TTC549 (cell line): ENCODE data around the gene COMMD4.
"Not testable (repeated sequence)": the region's sequence is repeated elsewhere in the genome, so short reads cannot be mapped to it uniquely, and the experiment has no call there.

ENCODE experiments used
- FAIRE-seq: peaks from 2 replicates; lab custom pipeline; 2012; peaks lifted over from hg19 to GRCh38; lab: Jason Lieb, UNC

COMMD4 gene

GRCh38 chr15:75335705-75336355 is at the start of gene COMMD4:
Gene COMMD4 (plus strand): TSS chr15:75336063. CDS start chr15:75336090, 27 bp downstream.
- no peak for FAIRE-seq

DNA sequence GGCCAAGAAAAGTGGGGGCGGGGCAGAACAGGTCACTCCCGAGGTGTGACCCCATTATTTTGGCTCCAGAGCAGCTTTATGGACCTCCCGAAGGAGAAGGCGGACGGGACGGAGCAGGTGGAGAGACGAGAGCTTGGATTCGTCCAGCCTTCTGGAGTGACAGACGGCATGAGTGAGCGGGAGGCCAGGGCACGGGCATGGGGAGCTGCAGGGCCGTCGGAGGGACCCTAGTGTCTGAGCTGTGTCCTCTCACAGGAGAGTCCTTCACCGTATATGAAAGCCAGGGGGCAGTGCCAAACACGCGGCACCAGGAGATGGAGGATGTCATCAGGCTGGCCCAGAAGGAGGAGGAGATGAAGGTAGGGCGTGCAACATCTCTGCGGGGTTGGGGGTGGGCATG is 42.2 kb upstream of the COMMD4 start:
- FAIRE-seq = not testable (repeated sequence)

DNA sequence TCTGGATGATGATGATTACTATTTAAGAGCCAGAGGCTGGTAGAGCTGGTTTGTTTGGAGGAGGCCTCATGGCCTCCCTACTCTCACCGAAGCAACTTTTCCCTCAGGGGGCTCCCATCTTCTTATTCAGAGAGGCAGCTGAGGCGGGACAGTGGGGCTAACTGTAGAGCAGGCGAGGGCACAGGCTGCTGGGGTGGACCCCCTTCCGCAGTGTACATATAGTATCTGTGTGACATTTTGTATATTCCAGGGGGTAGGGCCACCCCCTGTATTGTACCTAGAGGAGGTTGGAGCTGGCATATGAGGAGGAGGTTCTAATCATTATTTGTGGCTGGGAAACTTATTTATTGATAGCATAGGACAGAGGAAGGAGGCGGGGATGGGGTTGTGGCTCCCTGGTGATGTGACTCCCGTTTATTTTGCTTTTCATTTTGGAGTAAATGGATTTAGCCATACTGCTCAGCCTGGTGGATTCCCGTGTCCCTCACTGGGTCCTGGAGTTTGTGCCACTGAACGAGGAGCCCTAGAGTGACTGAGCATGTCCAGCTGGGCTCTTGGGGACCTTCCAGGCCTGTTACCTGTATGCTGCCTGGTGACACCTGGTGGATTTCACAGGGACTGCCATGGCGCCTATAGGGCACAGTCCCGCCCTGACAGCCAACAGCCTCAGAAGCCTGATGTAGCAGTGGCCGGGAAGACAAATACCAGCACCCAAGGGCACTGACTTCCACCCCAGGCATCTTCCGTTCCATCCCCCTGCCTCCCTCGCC is 37.1 kb upstream of the COMMD4 start:
- not testable (repeated sequence) for FAIRE-seq

GRCh38 chr15:75299311-75299688 is 36.6 kb upstream of the COMMD4 start:
- not testable (repeated sequence) for FAIRE-seq

GRCh38 chr15:75300026-75300425 is 35.8 kb upstream of the COMMD4 start:
- FAIRE-seq = not testable (repeated sequence)

DNA sequence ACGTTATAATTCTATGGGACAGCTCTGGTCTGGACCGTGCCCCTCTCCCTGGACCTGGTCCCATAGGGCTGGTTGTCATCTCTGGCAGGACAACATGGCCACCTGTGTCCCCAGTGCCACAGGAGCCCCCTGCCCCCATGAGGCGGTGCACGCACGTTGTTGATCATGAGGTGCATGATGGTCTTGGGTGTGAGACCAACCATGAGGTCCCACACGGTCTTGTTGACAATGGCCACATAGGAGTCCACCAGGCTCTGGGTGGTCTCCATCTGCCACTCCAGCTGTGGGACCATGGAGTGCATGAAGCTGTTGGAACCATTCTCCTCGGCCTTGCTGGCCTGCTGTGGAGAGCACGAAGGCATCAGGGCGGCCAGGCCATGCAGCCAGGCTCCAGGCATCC is 33.5 kb upstream of the COMMD4 start:
- FAIRE-seq = no peak

GRCh38 chr15:75302753-75303152 is 33.1 kb upstream of the COMMD4 start:
- not testable (repeated sequence) for FAIRE-seq

- FAIRE-seq = no peak
Measured at GRCh38 chr15:75306188-75306587, 29.7 kb upstream of the COMMD4 start.

GRCh38 chr15:75307778-75308390 is 28.0 kb upstream of the COMMD4 start:
- FAIRE-seq = no peak

GRCh38 chr15:75309711-75310110 is 26.2 kb upstream of the COMMD4 start:
- no peak for FAIRE-seq

- FAIRE-seq = not testable (repeated sequence)
Measured at GRCh38 chr15:75312548-75312947, 23.3 kb upstream of the COMMD4 start.

DNA sequence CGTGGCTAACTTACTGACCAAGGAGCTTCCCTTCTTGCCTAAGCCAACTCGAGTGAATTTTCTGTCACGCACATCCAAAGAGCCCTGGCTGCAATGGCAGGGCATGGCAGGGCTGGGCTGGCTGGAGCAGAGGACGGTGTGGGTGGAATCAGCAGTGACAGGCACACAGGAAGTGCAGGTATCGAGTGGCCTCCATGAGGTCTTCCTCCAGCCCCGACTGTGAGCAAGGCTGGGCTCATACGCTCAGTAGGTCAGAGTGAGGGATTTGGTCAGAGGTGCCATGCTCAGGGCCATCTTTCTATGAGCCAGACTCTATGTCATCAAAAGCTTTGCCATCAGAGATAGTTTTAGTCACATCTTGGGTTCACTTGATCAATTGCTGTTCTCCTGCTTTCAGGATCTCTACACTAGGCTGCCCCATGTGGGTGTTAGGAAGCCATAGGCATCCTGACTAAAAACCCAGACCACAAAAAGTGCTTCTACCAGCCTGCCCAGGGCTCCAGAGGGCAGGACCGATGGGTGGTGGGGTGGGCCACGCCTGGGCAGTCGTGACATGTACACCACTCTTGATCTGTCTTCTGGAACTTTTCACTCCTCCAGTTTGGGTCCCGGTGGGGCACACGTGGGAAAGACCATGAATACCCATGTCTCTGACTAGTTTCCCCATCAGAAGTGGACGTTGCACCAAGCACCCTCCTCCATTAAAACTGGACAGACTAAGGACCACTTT is 22.6 kb upstream of the COMMD4 start:
- no peak for FAIRE-seq

DNA sequence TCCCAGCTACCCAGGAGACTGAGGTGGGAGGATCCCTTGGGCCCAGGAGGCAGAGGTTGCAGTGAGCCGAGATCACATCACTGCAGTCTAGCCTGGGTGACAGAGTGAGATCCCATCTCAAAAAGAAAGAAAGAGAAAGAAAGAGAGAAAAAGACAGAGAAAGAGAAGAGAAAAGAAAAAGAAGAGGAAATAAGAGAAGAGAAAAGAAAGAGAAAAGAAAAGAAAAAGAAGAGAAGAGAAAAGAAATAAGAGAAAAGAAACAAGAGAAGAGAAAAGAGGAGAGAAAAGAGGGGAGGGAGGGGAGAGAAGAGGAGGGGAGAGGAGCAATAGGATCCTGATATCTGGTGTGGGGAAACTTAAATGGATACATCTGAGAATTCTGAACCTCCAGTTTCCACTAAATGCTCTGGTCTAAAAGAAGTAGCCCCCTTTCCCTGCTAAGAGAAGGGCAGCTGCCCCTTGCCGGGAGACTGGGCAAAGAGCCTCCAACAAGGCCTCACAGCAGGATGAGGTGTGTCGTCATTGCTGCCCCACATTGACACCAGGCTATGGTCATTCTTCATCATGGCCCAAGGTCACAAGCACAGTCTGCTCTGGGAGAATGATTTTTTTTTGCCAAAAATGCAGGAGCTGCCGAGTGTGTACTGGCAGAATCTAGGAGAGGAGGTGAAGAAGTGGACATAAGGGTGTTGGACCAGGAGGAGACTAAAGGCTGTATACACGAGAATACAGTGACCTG is 21.1 kb upstream of the COMMD4 start:
- no peak for FAIRE-seq

- not testable (repeated sequence) for FAIRE-seq
Measured at GRCh38 chr15:75319231-75319897, 16.5 kb upstream of the COMMD4 start.

DNA sequence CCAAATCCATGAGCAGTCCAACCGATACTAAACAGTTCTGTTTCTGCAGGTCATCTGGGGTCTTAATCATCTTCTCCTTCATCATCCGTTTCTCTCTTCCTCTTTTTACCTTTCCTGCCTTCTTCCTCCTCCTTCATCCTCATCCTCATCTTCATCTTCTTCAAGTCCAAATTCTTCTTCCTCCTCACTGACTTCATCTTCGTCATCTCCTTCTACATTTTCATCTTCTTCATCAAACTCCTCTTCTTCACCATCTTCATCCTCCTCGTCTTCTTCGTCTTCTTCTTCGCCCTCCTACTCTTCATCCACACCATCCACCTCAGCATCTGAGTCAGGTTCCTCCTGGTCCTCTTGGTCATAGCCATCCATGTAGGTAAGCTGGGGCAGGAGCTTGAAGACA is 14.2 kb upstream of the COMMD4 start:
- FAIRE-seq = no peak

GRCh38 chr15:75325922-75326321 is 9.9 kb upstream of the COMMD4 start:
- no peak for FAIRE-seq

DNA sequence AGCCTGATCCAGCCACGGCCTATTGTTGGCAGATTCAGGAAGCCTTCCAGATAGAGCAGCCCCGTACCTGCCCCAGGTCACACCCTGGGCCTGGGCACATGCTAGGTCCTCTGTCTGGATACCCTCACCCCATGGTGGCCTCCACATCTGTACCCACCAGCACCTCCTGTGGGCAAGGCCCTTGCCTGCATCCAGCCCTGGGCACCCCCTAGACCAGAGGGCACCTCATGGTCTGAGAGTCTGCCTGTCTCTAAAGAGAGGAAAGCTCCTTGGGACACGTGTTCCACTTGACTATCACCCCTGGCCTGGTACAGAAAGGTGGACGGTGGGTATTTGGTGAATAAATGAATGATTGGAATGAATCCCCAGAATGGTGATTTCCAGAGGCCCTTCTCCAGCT is 8.9 kb upstream of the COMMD4 start:
- no peak for FAIRE-seq

DNA sequence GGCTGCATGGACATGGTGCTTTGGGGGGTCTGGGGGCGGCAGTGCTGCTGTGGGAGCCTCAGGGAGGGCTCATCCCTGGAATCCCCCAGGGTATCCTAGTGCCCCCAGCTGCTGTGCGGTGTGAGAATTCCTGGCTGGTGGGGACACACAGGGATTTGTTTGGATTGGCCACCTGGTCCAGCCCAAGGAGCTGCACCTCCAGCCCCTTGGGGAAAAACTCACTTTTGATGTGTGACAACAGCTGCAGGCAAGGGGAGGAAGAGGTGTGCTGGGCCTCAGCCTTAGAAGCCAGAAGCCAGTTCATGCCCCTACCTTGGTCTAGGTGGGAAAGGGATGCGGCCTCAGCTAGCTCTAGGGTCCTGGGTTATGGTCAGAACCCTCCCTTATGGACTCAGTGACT is 8.4 kb upstream of the COMMD4 start:
- FAIRE-seq = no peak

DNA sequence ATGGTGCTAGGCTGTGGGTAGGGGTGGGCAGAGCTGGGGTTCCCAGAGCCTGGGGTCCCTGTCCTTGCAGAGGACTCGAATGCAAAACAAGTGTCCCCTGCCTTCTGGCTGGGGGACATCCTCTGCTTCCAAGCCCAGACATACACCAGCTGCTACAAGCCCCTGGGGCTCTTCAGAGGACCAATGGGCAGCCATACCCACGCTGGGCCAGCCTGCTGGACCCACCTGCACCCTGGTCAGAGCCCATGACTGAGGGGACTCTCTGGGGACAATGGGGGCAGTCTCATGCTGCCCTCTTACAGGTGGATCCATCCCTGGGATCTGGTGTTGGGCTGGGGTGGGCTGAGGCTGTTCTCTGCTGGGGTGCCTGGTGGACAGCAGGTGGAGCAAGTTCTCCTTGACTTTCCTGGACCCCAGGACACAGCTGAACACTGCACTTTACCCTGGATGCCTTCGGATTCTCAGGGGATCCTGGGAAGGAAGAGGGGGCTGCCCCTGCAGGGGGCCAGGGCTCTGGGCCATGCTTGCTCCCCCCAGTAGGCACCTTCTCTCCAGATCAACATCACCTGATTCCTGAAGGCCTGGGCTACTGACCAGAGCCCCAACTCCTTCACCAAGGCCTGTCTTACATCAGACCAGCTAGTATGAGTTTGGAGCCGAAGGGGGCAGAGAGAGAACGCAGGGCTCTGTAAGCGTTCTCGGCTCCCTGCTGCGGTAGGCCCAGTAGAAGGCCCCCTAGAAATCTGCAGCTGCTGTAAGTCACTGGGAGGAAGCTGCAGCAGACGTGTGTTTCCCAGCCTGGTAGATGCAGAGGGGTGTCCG is 7.2 kb upstream of the COMMD4 start:
- FAIRE-seq = no peak

GRCh38 chr15:75329571-75329970 is 6.3 kb upstream of the COMMD4 start:
- no peak for FAIRE-seq

DNA sequence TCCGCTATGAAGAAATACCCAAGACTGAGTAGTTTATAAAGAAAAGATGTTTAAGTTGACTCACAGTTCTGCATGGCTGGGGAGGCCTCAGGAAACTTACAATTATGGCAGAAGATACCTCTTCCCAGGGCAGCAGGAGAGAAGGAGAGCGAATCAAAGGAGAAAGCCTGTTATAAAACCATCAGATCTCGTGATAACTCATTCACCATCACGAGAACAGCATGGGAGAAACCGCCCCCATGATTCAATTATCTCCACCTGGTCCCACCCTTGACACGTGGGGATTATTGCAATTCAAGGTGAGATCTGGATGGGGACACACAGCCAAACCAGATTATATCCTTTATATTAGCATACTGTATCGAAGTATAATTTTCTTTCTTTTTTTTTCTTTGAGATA is 3.8 kb upstream of the COMMD4 start:
- FAIRE-seq = not testable (repeated sequence)
